Panc1 (cell line): ENCODE results near the gene BPTF. TPM values are rescaled to one million over a fixed set of nuclear protein-coding genes. Genes with fewer than 3 reads are reported as not detected.

ENCODE experiments used
- ATAC-seq: fragments of 200-7000 bp; cut with Tn5 transposase; 2 replicates; pipeline ENCODE4 v1.9.1; 2020; ENCODE audit warnings: mild to moderate bottlenecking, moderate library complexity
- BruUV-seq: library from RNA; stranded (reverse); fragments of 400-500 nt; replicated peaks from 2 replicates; lab custom pipeline; 2021; lab: Mats Ljungman, UMichigan
- CTCF ChIA-PET: fragments of 300-600 bp; sonication (Branson Sonifier 250); formaldehyde crosslinking; loops from one replicate; lab custom pipeline; 2022; ENCODE audit warnings: antibody characterized with exemption; lab: Charles Lee
- POLR2A ChIA-PET: fragments of 300-600 bp; sonication (Branson Sonifier 250); formaldehyde crosslinking; loops from one replicate; lab custom pipeline; 2022; ENCODE audit warnings: antibody characterized with exemption; lab: Charles Lee
- DNase-seq: peaks from one replicate; pipeline ENCODE4 v3.0.0-alpha.2; 2010; ENCODE audit warnings: low read depth, low spot score
- H3K27ac ChIP-seq: 2 replicates; pipeline ENCODE4 v1.5.1; 2011; ENCODE audit warnings: mild to moderate bottlenecking, low read length, inconsistent platforms
- H3K27me3 ChIP-seq: fragments of 200-500 bp; sonication (Bioruptor generic); 2 replicates; pipeline ENCODE4 v1.6.0; 2014; ENCODE audit warnings: low read length, inconsistent platforms; ENCODE audit not compliant: control insufficient read depth, insufficient read depth
- H3K36me3 ChIP-seq: fragments of 200-500 bp; sonication (Bioruptor generic); 2 replicates; pipeline ENCODE4 v1.5.1; 2014; ENCODE audit warnings: inconsistent platforms, mild to moderate bottlenecking, low read length, moderate library complexity; ENCODE audit not compliant: control insufficient read depth, insufficient read depth
- H3K4me1 ChIP-seq: 2 replicates; pipeline ENCODE4 v1.5.1; 2011; ENCODE audit warnings: inconsistent platforms, mild to moderate bottlenecking, low read length, moderate library complexity; ENCODE audit not compliant: control insufficient read depth, insufficient read depth
- H3K4me3 ChIP-seq, 2 experiments: 2 replicates each; pipeline ENCODE4 v1.5.1; 2011 to 2012; ENCODE audit warnings: low read depth in 2 of 2, low read length in 2 of 2, mild to moderate bottlenecking in 2 of 2, inconsistent platforms in 1 of 2, moderate library complexity in 1 of 2
- H3K9me3 ChIP-seq: fragments of 200-500 bp; sonication (Bioruptor generic); 2 replicates; pipeline ENCODE4 v1.5.1; 2014; ENCODE audit warnings: low read depth, mild to moderate bottlenecking, inconsistent platforms, low read length, moderate library complexity; ENCODE audit not compliant: control insufficient read depth, insufficient read depth
- CTCF ChIP-seq: fragments of 450-650 bp; IDR thresholded peaks from 2 replicates; pipeline ENCODE4 v1.5.1; 2017; ENCODE audit warnings: mild to moderate bottlenecking
- POLR2AphosphoS5 ChIP-seq: IDR thresholded peaks from 2 replicates; pipeline ENCODE4 v1.6.1; 2012; ENCODE audit warnings: mild to moderate bottlenecking, low read depth, low read length, moderate library complexity
- REST ChIP-seq, 2 experiments: IDR thresholded peaks; 2 replicates each; pipeline ENCODE4 v1.6.1; 2011 to 2012; ENCODE audit warnings: low read depth in 2 of 2, control low read depth in 1 of 2, low read length in 1 of 2, mild to moderate bottlenecking in 1 of 2, moderate library complexity in 1 of 2; ENCODE audit not compliant: insufficient read depth in 1 of 2
- SIN3A ChIP-seq: IDR thresholded peaks from 2 replicates; pipeline ENCODE4 v1.6.1; 2012; ENCODE audit warnings: low read depth, mild to moderate bottlenecking, low read length, moderate library complexity, borderline replicate concordance; ENCODE audit not compliant: insufficient read depth
- TCF7L2 ChIP-seq: IDR thresholded peaks from 2 replicates; pipeline ENCODE4 v1.6.1; 2011; ENCODE audit warnings: mild to moderate bottlenecking, low read depth, low read length, inconsistent platforms
- in situ Hi-C: cut with HindIII; loops from 2 replicates; pipeline ENCODE4 v1.10.0; 2016; ENCODE audit warnings: low sequenced_read_pairs, low pct_unique_long_range_greater_than_20kb
- intact Hi-C: fragments of 100-400 bp; cut with micrococcal nuclease; formaldehyde crosslinking; loops from one replicate; pipeline ENCODE4 v1.10.0; 2022; ENCODE audit not compliant: unreplicated experiment
- total RNA-seq: library from RNA; stranded (reverse); gene quantifications from one replicate; pipeline ENCODE4 v1.2.1, GENCODE V29; 2021; ENCODE audit not compliant: unreplicated experiment

The BPTF gene
- total RNA-seq, 1 experiment from 2014 or later = 51.1 TPM

- Histone ChIP-seq H3K36me3 (no peaks in the 10 kb centered on the region), H3K4me1 (no peaks in the 10 kb centered on the region), H3K9me3 (no peaks in the 10 kb centered on the region), H3K4me3 (no peak overlapping the region), H3K27ac (no peak overlapping the region), H3K27me3 (no peaks in the 10 kb centered on the region)
- POLR2A ChIA-PET = no interaction called here
- no TSS peak for BruUV-seq
- DNase-seq = no peak
- in situ Hi-C loops (no loop called here), intact Hi-C loops (no loop called here)
- TF ChIP-seq POLR2AphosphoS5 = no peak
- TF ChIP-seq REST (IDR thresholded peaks at IDR 0.05; ENCODE audit: insufficient read depth in 1 of 2, low read depth in 2 of 2, low read length in 1 of 2) = no peak
- TF ChIP-seq TCF7L2 = no peak
- no peak for TF ChIP-seq SIN3A
- no peak for TF ChIP-seq CTCF
- CTCF ChIA-PET = no interaction called here
- no peak for ATAC-seq
These were observed 181.5 kb downstream of the BPTF start for GRCh38 chr17:68006797-68007196.

- peak; percentile 92 for ATAC-seq
- Histone ChIP-seq H3K27me3 (no peaks in the 10 kb centered on the region), H3K4me3 (peak overlapping the region; percentile 27 to 54), H3K4me1 (no peaks in the 10 kb centered on the region), H3K9me3 (no peaks in the 10 kb centered on the region), H3K36me3 (no peaks in the 10 kb centered on the region), H3K27ac (0 out of 2 replicates have a peak overlapping the region, but pooled peaks have one; percentile 51)
- TF ChIP-seq CTCF (peak; percentile 88), POLR2AphosphoS5 (no peak), SIN3A (no peak)
- in situ Hi-C loops (no loop called here), intact Hi-C loops (no loop called here)
- CTCF ChIA-PET = interaction anchor here (0.6 kb wide), 1 partner anchor 296 kb away, joined by 3 read pairs; no protein-coding TSS in a partner anchor
- no TSS peak for BruUV-seq
- POLR2A ChIA-PET = interaction anchor here (0.7 kb wide), 1 partner anchor 283 kb away, joined by 7 read pairs; no protein-coding TSS in a partner anchor
- no peak for DNase-seq
These were observed 185.9 kb downstream of the BPTF start for GRCh38 chr17:68011199-68011665.
